Spleen (tissue), 11 donors: ENCODE data around the gene NAALADL2. TPM values are rescaled to one million over a fixed set of nuclear protein-coding genes. Genes with fewer than 3 reads are reported as not detected.

Experiments
- DNase-seq: peaks from one replicate; pipeline ENCODE4 v3.0.0-alpha.2; 2020
- H3K27ac ChIP-seq, 8 donors: fragments of 200-600 bp; sonication (generic) in 7 of 8; 1 replicate in 4 of 8; 2 replicates in 4 of 8; pipeline versions ENCODE4 v1.5.0 to v1.8.0; 2016 to 2021; ENCODE audit warnings: inconsistent platforms in 4 of 8, mild to moderate bottlenecking in 4 of 8, moderate library complexity in 1 of 8
- H3K27me3 ChIP-seq, 7 donors: fragments of 200-600 bp; sonication (generic) in 6 of 7; replicated peaks in 1 of 7; 1 replicate in 4 of 7; 2 replicates in 3 of 7; pipeline versions ENCODE4 v1.5.0 to v1.8.0; 2016 to 2021; ENCODE audit warnings: inconsistent platforms in 3 of 7, mild to moderate bottlenecking in 1 of 7
- H3K36me3 ChIP-seq, 6 donors: fragments of 200-600 bp; sonication (generic) in 5 of 6; 1 replicate in 4 of 6; 2 replicates in 2 of 6; pipeline versions ENCODE4 v1.5.0 to v1.8.0; 2016 to 2021; ENCODE audit warnings: inconsistent platforms in 2 of 6
- H3K4me1 ChIP-seq, 6 donors: fragments of 200-600 bp; sonication (generic) in 5 of 6; 1 replicate in 3 of 6; 2 replicates in 3 of 6; pipeline versions ENCODE4 v1.5.0 to v1.8.0; 2016 to 2021; ENCODE audit warnings: inconsistent platforms in 3 of 6
- H3K4me3 ChIP-seq, 8 donors: fragments of 200-600 bp; sonication (generic) in 7 of 8; 1 replicate in 4 of 8; 2 replicates in 4 of 8; pipeline versions ENCODE4 v1.5.0 to v1.8.0; 2016 to 2021; ENCODE audit warnings: inconsistent platforms in 4 of 8, mild to moderate bottlenecking in 4 of 8, moderate library complexity in 2 of 8
- H3K9me3 ChIP-seq, 8 donors: fragments of 200-600 bp; sonication (generic) in 7 of 8; 1 replicate in 4 of 8; 2 replicates in 4 of 8; pipeline versions ENCODE4 v1.5.0 to v1.8.0; 2016 to 2021; ENCODE audit warnings: inconsistent platforms in 4 of 8
- POLR2A ChIP-seq, 3 donors: fragments of 450-650 bp; IDR thresholded peaks; one replicate each; pipeline ENCODE4 v1.5.1; 2017; ENCODE audit warnings: antibody characterized with exemption in 3 of 3, mild to moderate bottlenecking in 1 of 3
- POLR2AphosphoS5 ChIP-seq, 3 donors: sonication (generic); formaldehyde crosslinking; IDR thresholded peaks; one replicate each; pipeline ENCODE4 v1.5.1; 2017; ENCODE audit warnings: antibody characterized with exemption in 3 of 3
- WGBS, 5 donors: extraction: QIAGEN DNeasy Blood & Tissue Kit in 3 of 5; methylation state at CpG; one replicate each; pipeline versions ENCODE4 v1.1.5 to v1.1.7; 2013 to 2018; 5-methylcytosine and 5-hydroxymethylcytosine counted together
- intact Hi-C: fragments of 100-400 bp; cut with DNase I; formaldehyde crosslinking; loops from one replicate; pipeline ENCODE4 v1.15.0; 2023; ENCODE audit warnings: low total_unique reads
- microRNA-seq, 3 donors: library from miRNA; unstranded; fragments of <30 nt; microRNA quantifications; one replicate each; pipeline versions ENCODE4 to v1.1.0, GENCODE V29; 2019 to 2020
- polyA plus RNA-seq, 3 donors: library from polyadenylated mRNA; stranded (reverse); fragments of 200-250 nt; gene quantifications; one replicate each; pipeline ENCODE4 v1.2.1, GENCODE V29; 2013
- small RNA-seq, 4 donors: library from RNA; depleted of rRNA; stranded (forward); fragments of <200 nt; gene quantifications; one replicate each; pipeline ENCODE3, GENCODE V24; 2016
- total RNA-seq, 7 donors: library from RNA; depleted of rRNA in 3 of 7; stranded (reverse); fragments of >200 nt in 3 of 7; fragmentation: NEBNext Ultra II Directional in 4 of 7; extraction: Animal tissue kit (Norgen Biotek cat#: 25700) in 4 of 7; gene quantifications; one replicate each; pipeline versions ENCODE4 v1.1.0 to v1.2.1, GENCODE V29; 2016 to 2021
- TF ChIP-seq, protein P1 (sequence below), 11 experiments: fragments of 200-600 bp in 7 of 11; fragments of 450-650 bp in 4 of 11; sonication (generic) in 4 of 11; IDR thresholded peaks in 8 of 11; conservative IDR thresholded peaks in 3 of 11; 1 replicate in 7 of 11; 2 replicates in 4 of 11; pipeline versions ENCODE4 v1.4.0 to v1.8.0; 2016 to 2021; ENCODE audit warnings: antibody characterized with exemption in 11 of 11, inconsistent platforms in 4 of 11, mild to moderate bottlenecking in 1 of 11
- donor health status: healthy with polysubstance abuse.
- donor health status: DM: no; HTN: no; CAD: no; lungs with moderate emphysema.
- donor health status: DM: no; HTN: no; CAD: no.
- donor health status: Bipolar disorder and iron deficiency.
- donor health status: healthy.
- donor health status: DM: no; HTN: no; CAD: no.
- donor health status: DM: yes; HTN: yes; CAD: no.

NAALADL2 gene
- total and polyA plus RNA-seq, 10 donors = 0.09 to 14.4 (median 6.4) TPM

- Histone ChIP-seq H3K27me3 (no peaks in the 10 kb centered on the region), H3K4me3 (no peak overlapping the region), H3K9me3 (no peaks in the 10 kb centered on the region), H3K4me1 (no peaks in the 10 kb centered on the region), H3K36me3 (no peaks in the 10 kb centered on the region), H3K27ac (no peak overlapping the region)
- WGBS, 5 donors = 74 to 86% (median 80%) methylated on average over 7 of the region's 7 CpGs
- TF ChIP-seq, protein P1, sequence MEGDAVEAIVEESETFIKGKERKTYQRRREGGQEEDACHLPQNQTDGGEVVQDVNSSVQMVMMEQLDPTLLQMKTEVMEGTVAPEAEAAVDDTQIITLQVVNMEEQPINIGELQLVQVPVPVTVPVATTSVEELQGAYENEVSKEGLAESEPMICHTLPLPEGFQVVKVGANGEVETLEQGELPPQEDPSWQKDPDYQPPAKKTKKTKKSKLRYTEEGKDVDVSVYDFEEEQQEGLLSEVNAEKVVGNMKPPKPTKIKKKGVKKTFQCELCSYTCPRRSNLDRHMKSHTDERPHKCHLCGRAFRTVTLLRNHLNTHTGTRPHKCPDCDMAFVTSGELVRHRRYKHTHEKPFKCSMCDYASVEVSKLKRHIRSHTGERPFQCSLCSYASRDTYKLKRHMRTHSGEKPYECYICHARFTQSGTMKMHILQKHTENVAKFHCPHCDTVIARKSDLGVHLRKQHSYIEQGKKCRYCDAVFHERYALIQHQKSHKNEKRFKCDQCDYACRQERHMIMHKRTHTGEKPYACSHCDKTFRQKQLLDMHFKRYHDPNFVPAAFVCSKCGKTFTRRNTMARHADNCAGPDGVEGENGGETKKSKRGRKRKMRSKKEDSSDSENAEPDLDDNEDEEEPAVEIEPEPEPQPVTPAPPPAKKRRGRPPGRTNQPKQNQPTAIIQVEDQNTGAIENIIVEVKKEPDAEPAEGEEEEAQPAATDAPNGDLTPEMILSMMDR (IDR thresholded peaks at IDR 0.05 in 8 of 11, conservative IDR thresholded peaks at IDR 0.05 in 3 of 11) = no peak
- intact Hi-C loops = no loop called here
- no peak for DNase-seq
Observed at GRCh38 chr3:175851541-175851940, 992.4 kb downstream of the NAALADL2 start.

GRCh38 chr3:175852560-175852959 is 993.4 kb downstream of the NAALADL2 start:
- H3K27ac ChIP-seq = no peak overlapping the region
- no peak for DNase-seq
- H3K4me3 ChIP-seq = no peak overlapping the region
- H3K4me1 ChIP-seq = no peaks in the 10 kb centered on the region
- no peaks in the 10 kb centered on the region for H3K9me3 ChIP-seq
- H3K27me3 ChIP-seq = no peaks in the 10 kb centered on the region
- intact Hi-C loops = no loop called here
- H3K36me3 ChIP-seq = no peaks in the 10 kb centered on the region
- TF ChIP-seq POLR2A (IDR thresholded peaks at IDR 0.05) (no peak), POLR2AphosphoS5 (IDR thresholded peaks at IDR 0.05) (no peak)
- TF ChIP-seq, protein P1 (IDR thresholded peaks at IDR 0.05 in 8 of 11, conservative IDR thresholded peaks at IDR 0.05 in 3 of 11) = no peak
- WGBS, 5 donors = 74 to 89% (median 85%) methylated on average over 1 of the region's 1 CpG

DNA sequence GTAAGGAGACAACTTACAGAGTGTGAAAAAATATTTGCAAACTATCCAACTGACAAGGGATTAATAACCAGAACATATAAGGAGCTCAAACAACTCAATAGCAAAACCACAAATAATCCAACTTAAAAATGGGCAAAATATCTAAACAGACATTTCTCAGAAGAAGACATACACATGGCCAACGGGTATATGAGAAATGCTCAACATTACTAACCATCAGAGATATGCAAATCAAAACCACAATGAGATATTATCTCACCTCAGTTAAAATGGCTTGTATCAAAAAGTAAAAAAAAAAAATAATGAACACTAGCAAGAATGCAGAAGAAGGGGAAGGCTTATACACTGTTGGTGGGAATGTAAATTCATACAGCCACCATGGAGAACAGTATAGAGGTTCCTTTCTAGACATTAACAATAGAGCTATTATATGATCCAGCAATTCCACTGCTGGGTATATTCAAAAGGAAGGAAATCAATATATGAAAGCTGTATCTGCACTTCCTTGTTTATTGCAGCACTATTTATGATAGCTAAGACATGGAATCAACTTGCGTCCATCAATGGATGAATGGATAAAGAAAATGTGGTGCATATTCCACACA is 998.6 kb downstream of the NAALADL2 start:
- intact Hi-C loops = no loop called here
- no peak for TF ChIP-seq POLR2A (IDR thresholded peaks at IDR 0.05)
- TF ChIP-seq, protein P1 (IDR thresholded peaks at IDR 0.05 in 8 of 11, conservative IDR thresholded peaks at IDR 0.05 in 3 of 11) = no peak
- no peak for TF ChIP-seq POLR2AphosphoS5 (IDR thresholded peaks at IDR 0.05)
- WGBS, 5 donors = 53 to 81% (median 75%) methylated on average over 2 of the region's 2 CpGs
- H3K27ac ChIP-seq = no peak overlapping the region
- H3K9me3 ChIP-seq = no peaks in the 10 kb centered on the region
- no peak overlapping the region for H3K4me3 ChIP-seq
- H3K36me3 ChIP-seq = no peaks in the 10 kb centered on the region
- H3K4me1 ChIP-seq = no peaks in the 10 kb centered on the region
- H3K27me3 ChIP-seq = no peaks in the 10 kb centered on the region
- no peak for DNase-seq

Small RNA genes within 50 kb of the gene (microRNA-seq; reads per million reads assigned to microRNA genes)
- 0 reads per million in 3 donors for gene MIR4789

Small RNA genes within 50 kb of the gene (small RNA-seq; reads per million reads assigned to genes)
- gene MIR4789 (0 reads per million in 4 donors), gene RNU4-91P (0 reads per million in 4 donors), gene RNU6-1233P (0 reads per million in 4 donors), gene RNU6-1317P (0 reads per million in 4 donors)
